Liver (tissue), 9 donors: ENCODE results near the gene B4GALT3. TPM values are rescaled to one million over a fixed set of nuclear protein-coding genes. Genes with fewer than 3 reads are reported as not detected.

ENCODE experiments used
- DNase-seq: peaks from one replicate; pipeline ENCODE4 v3.0.0-alpha.2; 2017; ENCODE audit warnings: low spot score
- H3K27ac ChIP-seq, 2 donors: one replicate each; pipeline ENCODE4 v1.7.0; 2013; ENCODE audit warnings: inconsistent platforms in 2 of 2, low read length in 2 of 2, control low read depth in 1 of 2, low read depth in 1 of 2, mild to moderate bottlenecking in 1 of 2
- H3K27me3 ChIP-seq, 4 donors: one replicate each; pipeline versions ENCODE4 v1.6.1 to v1.7.0; 2013; ENCODE audit warnings: low read length in 3 of 4, inconsistent platforms in 1 of 4, mild to moderate bottlenecking in 1 of 4, moderate library complexity in 1 of 4; ENCODE audit not compliant: control insufficient read depth in 4 of 4, insufficient read depth in 4 of 4
- H3K36me3 ChIP-seq, 4 donors: one replicate each; pipeline versions ENCODE4 v1.6.1 to v1.7.0; 2013; ENCODE audit warnings: low read length in 3 of 4, mild to moderate bottlenecking in 3 of 4, low read depth in 1 of 4, moderate library complexity in 1 of 4; ENCODE audit not compliant: control insufficient read depth in 4 of 4, insufficient read depth in 3 of 4
- H3K4me1 ChIP-seq, 4 donors: one replicate each; pipeline versions ENCODE4 v1.6.1 to v1.7.0; 2013; ENCODE audit warnings: low read length in 3 of 4, mild to moderate bottlenecking in 3 of 4, moderate library complexity in 1 of 4; ENCODE audit not compliant: control insufficient read depth in 4 of 4, insufficient read depth in 4 of 4
- H3K4me3 ChIP-seq, 3 donors: one replicate each; pipeline versions ENCODE4 v1.6.1 to v1.7.0; 2013; ENCODE audit warnings: low read length in 3 of 3, control low read depth in 1 of 3, low read depth in 1 of 3, mild to moderate bottlenecking in 1 of 3
- H3K9ac ChIP-seq, 2 donors: one replicate each; pipeline ENCODE4 v1.7.0; 2013; ENCODE audit warnings: low read length in 2 of 2, mild to moderate bottlenecking in 2 of 2, moderate library complexity in 2 of 2, control low read depth in 1 of 2, low read depth in 1 of 2
- H3K9me3 ChIP-seq, 4 donors: one replicate each; pipeline versions ENCODE4 v1.6.1 to v1.7.0; 2013; ENCODE audit warnings: low read length in 3 of 4; ENCODE audit not compliant: control insufficient read depth in 4 of 4
- EGR1 ChIP-seq, 2 donors: IDR thresholded peaks; 2 replicates each; pipeline ENCODE4 v1.6.1; 2016 to 2018; ENCODE audit warnings: antibody characterized with exemption in 2 of 2, low read depth in 2 of 2
- FOXA1 ChIP-seq: IDR thresholded peaks from 2 replicates; pipeline ENCODE4 v1.6.1; 2016; ENCODE audit warnings: antibody characterized with exemption
- FOXA2 ChIP-seq: IDR thresholded peaks from 2 replicates; pipeline ENCODE4 v1.6.1; 2016; ENCODE audit warnings: antibody characterized with exemption
- GABPA ChIP-seq, 2 donors: IDR thresholded peaks in 1 of 2; conservative IDR thresholded peaks in 1 of 2; 2 replicates each; pipeline ENCODE4 v1.6.1; 2016; ENCODE audit warnings: antibody characterized with exemption in 2 of 2, mild to moderate bottlenecking in 1 of 2, moderate library complexity in 1 of 2
- NR2F2 ChIP-seq: IDR thresholded peaks from 2 replicates; pipeline ENCODE4 v1.6.1; 2016; ENCODE audit warnings: antibody characterized with exemption
- RXRA ChIP-seq, 2 donors: IDR thresholded peaks; 2 replicates each; pipeline ENCODE4 v1.6.1; 2017 to 2018; ENCODE audit warnings: antibody characterized with exemption in 2 of 2, mild to moderate bottlenecking in 1 of 2
- SP1 ChIP-seq: IDR thresholded peaks from 2 replicates; pipeline ENCODE4 v1.6.1; 2018; ENCODE audit warnings: antibody characterized with exemption, mild to moderate bottlenecking
- TAF1 ChIP-seq: conservative IDR thresholded peaks from 2 replicates; pipeline ENCODE4 v1.6.1; 2016; ENCODE audit warnings: antibody characterized with exemption, mild to moderate bottlenecking
- YY1 ChIP-seq: IDR thresholded peaks from 2 replicates; pipeline ENCODE4 v1.6.1; 2016; ENCODE audit warnings: antibody characterized with exemption, mild to moderate bottlenecking
- WGBS: extraction: QIAGEN DNeasy Blood & Tissue Kit; methylation state at CpG from one replicate; pipeline ENCODE4 v1.1.7; 2013; 5-methylcytosine and 5-hydroxymethylcytosine counted together
- polyA plus RNA-seq, 2 donors: library from polyadenylated mRNA; stranded (reverse) in 1 of 2; unstranded in 1 of 2; fragments of 200-250 nt in 1 of 2; fragments of >200 nt in 1 of 2; fragmentation: Nextera tagmentation in 1 of 2; extraction: Ambion mirVana in 1 of 2; gene quantifications; one replicate each; pipeline versions ENCODE4 v1.2.1 to v1.2.3, GENCODE V29; 2013 to 2015
- total RNA-seq, 2 donors: library from RNA; depleted of rRNA; stranded (reverse); fragments of >200 nt; gene quantifications; one replicate each; pipeline ENCODE4 v1.2.3, GENCODE V29; 2014
- TF ChIP-seq, protein P1 (sequence below): IDR thresholded peaks from 2 replicates; pipeline ENCODE4 v1.6.1; 2016; ENCODE audit warnings: antibody characterized with exemption, mild to moderate bottlenecking
- donor health status: healthy.
- donor health status: healthy.
- donor health status: healthy.
- donor health status: healthy.
- donor health status: healthy.

B4GALT3 gene
- total and polyA plus RNA-seq, 4 donors, result 13.1 to 23.8 (median 14.7) TPM

DNA sequence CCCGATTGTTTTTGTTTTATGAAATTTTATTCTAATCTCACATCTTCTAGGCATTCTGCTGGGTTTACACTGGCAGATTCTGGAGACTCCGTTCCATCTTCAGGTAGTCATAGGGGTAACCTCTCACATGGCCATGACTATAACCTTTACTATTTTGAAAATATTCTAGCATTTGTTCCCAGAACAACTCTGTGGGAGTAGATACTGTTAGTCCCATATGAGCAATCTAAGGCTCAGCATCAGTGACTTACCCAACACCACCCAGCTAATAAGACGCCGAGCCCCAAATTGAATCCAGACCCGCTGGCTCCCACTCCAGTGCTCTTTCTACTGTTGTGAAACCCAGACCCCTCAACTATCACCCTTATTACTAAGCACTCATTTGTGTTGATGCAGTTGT, 11.7 kb upstream of the B4GALT3 start:
- no peaks in the 10 kb centered on the region for H3K27me3 ChIP-seq
- no peak for DNase-seq
- TF ChIP-seq, protein P1, sequence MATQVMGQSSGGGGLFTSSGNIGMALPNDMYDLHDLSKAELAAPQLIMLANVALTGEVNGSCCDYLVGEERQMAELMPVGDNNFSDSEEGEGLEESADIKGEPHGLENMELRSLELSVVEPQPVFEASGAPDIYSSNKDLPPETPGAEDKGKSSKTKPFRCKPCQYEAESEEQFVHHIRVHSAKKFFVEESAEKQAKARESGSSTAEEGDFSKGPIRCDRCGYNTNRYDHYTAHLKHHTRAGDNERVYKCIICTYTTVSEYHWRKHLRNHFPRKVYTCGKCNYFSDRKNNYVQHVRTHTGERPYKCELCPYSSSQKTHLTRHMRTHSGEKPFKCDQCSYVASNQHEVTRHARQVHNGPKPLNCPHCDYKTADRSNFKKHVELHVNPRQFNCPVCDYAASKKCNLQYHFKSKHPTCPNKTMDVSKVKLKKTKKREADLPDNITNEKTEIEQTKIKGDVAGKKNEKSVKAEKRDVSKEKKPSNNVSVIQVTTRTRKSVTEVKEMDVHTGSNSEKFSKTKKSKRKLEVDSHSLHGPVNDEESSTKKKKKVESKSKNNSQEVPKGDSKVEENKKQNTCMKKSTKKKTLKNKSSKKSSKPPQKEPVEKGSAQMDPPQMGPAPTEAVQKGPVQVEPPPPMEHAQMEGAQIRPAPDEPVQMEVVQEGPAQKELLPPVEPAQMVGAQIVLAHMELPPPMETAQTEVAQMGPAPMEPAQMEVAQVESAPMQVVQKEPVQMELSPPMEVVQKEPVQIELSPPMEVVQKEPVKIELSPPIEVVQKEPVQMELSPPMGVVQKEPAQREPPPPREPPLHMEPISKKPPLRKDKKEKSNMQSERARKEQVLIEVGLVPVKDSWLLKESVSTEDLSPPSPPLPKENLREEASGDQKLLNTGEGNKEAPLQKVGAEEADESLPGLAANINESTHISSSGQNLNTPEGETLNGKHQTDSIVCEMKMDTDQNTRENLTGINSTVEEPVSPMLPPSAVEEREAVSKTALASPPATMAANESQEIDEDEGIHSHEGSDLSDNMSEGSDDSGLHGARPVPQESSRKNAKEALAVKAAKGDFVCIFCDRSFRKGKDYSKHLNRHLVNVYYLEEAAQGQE, result no peak
- TF ChIP-seq EGR1 (IDR thresholded peaks at IDR 0.05; ENCODE audit: low read depth in 2 of 2) (no peak), FOXA1 (no peak)
- no peak overlapping the region for H3K4me3 ChIP-seq
- H3K4me1 ChIP-seq, result peaks cover 9 to 20% (median 17%) of the 10 kb centered on the region in 4 donors
- no peak overlapping the region for H3K9ac ChIP-seq
- H3K27ac ChIP-seq, result no peak overlapping the region
- H3K9me3 ChIP-seq, result no peaks in the 10 kb centered on the region
- WGBS, result 95% methylated on average over 5 of the region's 5 CpGs
- peaks cover 0 to 5% (median under 1%) of the 10 kb centered on the region in 4 donors for H3K36me3 ChIP-seq

DNA sequence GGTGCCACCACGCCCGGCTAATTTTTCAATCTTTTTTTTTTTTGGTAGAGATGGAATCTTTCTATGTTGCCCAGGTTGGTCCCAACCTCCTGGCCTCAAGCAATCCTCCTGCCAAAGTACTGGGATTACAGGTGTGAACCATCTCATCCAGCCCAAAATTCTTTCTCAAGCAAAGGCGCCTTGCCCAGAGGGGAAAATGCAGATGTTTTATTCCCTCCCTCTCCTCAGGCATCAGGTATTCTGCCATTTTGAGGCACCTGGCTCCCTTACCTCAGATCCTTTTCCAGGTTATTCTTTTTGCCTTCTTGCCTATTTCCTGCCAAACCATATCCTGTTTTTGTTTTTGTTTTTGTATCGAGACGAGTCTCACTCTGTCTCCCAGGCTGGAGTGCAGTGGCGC, 11.1 kb upstream of the B4GALT3 start:
- Histone ChIP-seq H3K27me3 (no peaks in the 10 kb centered on the region), H3K4me3 (no peak overlapping the region), H3K36me3 (peaks cover 0 to 5% (median under 1%) of the 10 kb centered on the region in 4 donors), H3K27ac (no peak overlapping the region), H3K9ac (no peak overlapping the region), H3K4me1 (peaks cover 6 to 13% (median 12%) of the 10 kb centered on the region in 4 donors), H3K9me3 (no peaks in the 10 kb centered on the region)
- 81% methylated on average over 6 of the region's 6 CpGs for WGBS
- TF ChIP-seq FOXA2 (no peak), GABPA (IDR thresholded peaks at IDR 0.05 in 1 of 2, conservative IDR thresholded peaks at IDR 0.05 in 1 of 2) (no peak), TAF1 (no peak), RXRA (IDR thresholded peaks at IDR 0.05) (no peak)
- no peak for DNase-seq

DNA sequence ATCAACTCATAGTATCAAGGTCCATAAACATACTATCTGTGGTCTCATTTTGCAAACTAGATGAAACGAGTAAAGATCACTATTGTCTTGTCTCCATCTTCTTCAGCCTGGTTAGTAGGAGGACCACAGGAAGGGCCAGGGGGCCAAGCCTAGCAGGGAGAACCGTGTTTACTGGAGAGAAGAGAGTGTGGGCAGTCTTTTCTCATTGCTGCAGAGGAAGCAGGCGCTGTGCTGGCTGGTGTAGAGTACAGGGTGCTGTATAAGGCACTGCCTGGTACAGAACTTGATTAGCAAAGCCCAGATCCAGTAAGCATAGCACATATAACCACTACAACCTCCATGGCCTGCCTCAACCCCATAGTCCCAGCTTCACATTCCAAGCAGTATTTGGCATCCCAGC, 10.0 kb upstream of the B4GALT3 start:
- no peak for DNase-seq
- no peak overlapping the region for H3K27ac ChIP-seq
- peaks cover 0 to 3% (median 1%) of the 10 kb centered on the region in 4 donors for H3K4me1 ChIP-seq
- no peak overlapping the region for H3K9ac ChIP-seq
- TF ChIP-seq NR2F2, result no peak
- TF ChIP-seq YY1, result no peak
- TF ChIP-seq, protein P1, result no peak
- TF ChIP-seq GABPA (IDR thresholded peaks at IDR 0.05 in 1 of 2, conservative IDR thresholded peaks at IDR 0.05 in 1 of 2), result no peak
- no peak for TF ChIP-seq SP1
- no peak for TF ChIP-seq FOXA2
- no peak for TF ChIP-seq TAF1
- no peak for TF ChIP-seq EGR1 (IDR thresholded peaks at IDR 0.05; ENCODE audit: low read depth in 2 of 2)
- H3K4me3 ChIP-seq, result no peak overlapping the region
- peaks cover 0 to 5% (median under 1%) of the 10 kb centered on the region in 4 donors for H3K36me3 ChIP-seq
- no peaks in the 10 kb centered on the region for H3K9me3 ChIP-seq
- H3K27me3 ChIP-seq, result no peaks in the 10 kb centered on the region
- WGBS, result 80% methylated on average over 3 of the region's 3 CpGs
